GM12878 (cell line): ENCODE data around the gene DCAF17. TPM values are rescaled to one million over a fixed set of nuclear protein-coding genes. Genes with fewer than 3 reads are reported as not detected.

Experiments
- ATAC-seq: fragments of 200-7000 bp; cut with Tn5 transposase; 3 replicates; pipeline ENCODE4 v1.9.1; 2020; ENCODE audit warnings: mild to moderate bottlenecking, moderate library complexity
- BruUV-seq: library from RNA; stranded (reverse); fragments of 400-500 nt; replicated peaks from 2 replicates; lab custom pipeline; 2021; lab: Mats Ljungman, UMichigan
- CTCF ChIA-PET: fragments of 300-600 bp; sonication (Branson Sonifier 250); formaldehyde crosslinking; extraction: SDS; loops from one replicate; lab custom pipeline; 2021; ENCODE audit warnings: inconsistent platforms; lab: Yijun Ruan, JAX
- POLR2A ChIA-PET: fragments of 350-600 bp; formaldehyde crosslinking; extraction: SDS; loops from one replicate; lab custom pipeline; 2021; ENCODE audit warnings: inconsistent platforms; lab: Charles Lee
- RAD21 ChIA-PET: fragments of 300-600 bp; sonication (Branson Sonifier 250); formaldehyde crosslinking; loops from one replicate; lab custom pipeline; 2023; ENCODE audit warnings: antibody characterized with exemption; ENCODE audit not compliant: unreplicated experiment; lab: Charles Lee
- SMC1A ChIA-PET: fragments of 300-600 bp; sonication (Branson Sonifier 250); formaldehyde crosslinking; loops from one replicate; lab custom pipeline; 2023; ENCODE audit not compliant: unreplicated experiment, uncharacterized antibody; lab: Charles Lee
- DNase-seq: peaks from one replicate; pipeline ENCODE4 v3.0.0-alpha.2; 2011; ENCODE audit warnings: low read depth, low spot score
- FAIRE-seq: peaks from 3 replicates; lab custom pipeline; 2011; peaks lifted over from hg19 to GRCh38; lab: Jason Lieb, UNC
- H2AFZ ChIP-seq: 2 replicates; pipeline ENCODE4 v1.6.0; 2011; ENCODE audit warnings: low read depth, low read length, control low read depth; ENCODE audit not compliant: control insufficient read depth
- H3K27ac ChIP-seq: 2 replicates; pipeline ENCODE4 v1.5.1; 2011; ENCODE audit warnings: control low read depth; ENCODE audit not compliant: control insufficient read depth, insufficient read depth
- H3K27me3 ChIP-seq, 2 experiments: replicated peaks in 1 of 2; 2 replicates each; pipeline versions ENCODE4 v1.6.0 to v1.6.1; 2011; ENCODE audit warnings: low read length in 1 of 2; ENCODE audit not compliant: control insufficient read depth in 2 of 2, insufficient read depth in 2 of 2
- H3K36me3 ChIP-seq, 2 experiments: 2 replicates each; pipeline ENCODE4 v1.5.1; 2011; ENCODE audit warnings: low read length in 1 of 2; ENCODE audit not compliant: control insufficient read depth in 2 of 2, insufficient read depth in 2 of 2
- H3K4me1 ChIP-seq: 2 replicates; pipeline ENCODE4 v1.6.1; 2011; ENCODE audit warnings: mild to moderate bottlenecking, low read length, moderate library complexity, mixed read lengths; ENCODE audit not compliant: control insufficient read depth, insufficient read depth
- H3K4me2 ChIP-seq: 2 replicates; pipeline ENCODE4 v1.6.0; 2011; ENCODE audit warnings: control low read depth; ENCODE audit not compliant: control insufficient read depth, insufficient read depth
- H3K4me3 ChIP-seq: fragments of 200-600 bp; sonication (generic); 2 replicates; pipeline ENCODE4 v1.5.1; 2016
- H3K79me2 ChIP-seq: 2 replicates; pipeline ENCODE4 v1.6.0; 2011; ENCODE audit warnings: low read length; ENCODE audit not compliant: control insufficient read depth, insufficient read depth
- H3K9ac ChIP-seq: 2 replicates; pipeline ENCODE4 v1.8.0; 2011; ENCODE audit warnings: low read length, control low read depth, mixed read lengths; ENCODE audit not compliant: control insufficient read depth, insufficient read depth
- H3K9me3 ChIP-seq: replicated peaks from 3 replicates; pipeline ENCODE4 v1.5.1; 2011; ENCODE audit warnings: mild to moderate bottlenecking, low read length; ENCODE audit not compliant: control insufficient read depth, insufficient read depth
- H4K20me1 ChIP-seq: 2 replicates; pipeline ENCODE4 v1.6.0; 2011; ENCODE audit not compliant: control insufficient read depth, insufficient read depth
- DPF2 ChIP-seq: fragments of 450-650 bp; IDR thresholded peaks from 2 replicates; pipeline ENCODE4 v1.6.1; 2017; ENCODE audit warnings: mild to moderate bottlenecking
- ESRRA ChIP-seq: IDR thresholded peaks from 2 replicates; pipeline ENCODE4 v1.6.1; 2012; ENCODE audit warnings: mild to moderate bottlenecking, low read length, improper control_type of control experiment
- MTA2 ChIP-seq: fragments of 450-650 bp; IDR thresholded peaks from 2 replicates; pipeline ENCODE4 v1.6.1; 2016; ENCODE audit warnings: low read depth, mild to moderate bottlenecking, moderate library complexity
- RBBP5 ChIP-seq: fragments of 200-600 bp; sonication (generic); conservative IDR thresholded peaks from 2 replicates; pipeline ENCODE4 v1.6.1; 2016
- RUNX3 ChIP-seq: IDR thresholded peaks from 2 replicates; pipeline ENCODE4 v1.6.1; 2012; ENCODE audit warnings: low read length, inconsistent platforms
- USF2 ChIP-seq: IDR thresholded peaks from 2 replicates; pipeline ENCODE4 v1.6.1; 2011; ENCODE audit warnings: low read depth, low read length, improper control_type of control experiment, borderline replicate concordance
- WGBS: methylation state at CpG from one replicate; pipeline ENCODE4 v1.1.6; 2016; ENCODE audit warnings: low lambda C conversion rate; ENCODE audit not compliant: insufficient replicate concordance, insufficient coverage; ENCODE audit errors: missing lambda C conversion rate; 5-methylcytosine and 5-hydroxymethylcytosine counted together
- in situ Hi-C: fragments of 300-500 bp; cut with MboI; formaldehyde crosslinking; loops from 9 replicates; pipeline ENCODE4 v1.14.3; 2018; ENCODE audit warnings: mixed read lengths
- intact Hi-C: fragments of 100-400 bp; cut with micrococcal nuclease; formaldehyde crosslinking; loops from one replicate; pipeline ENCODE4 v1.14.2; 2022; ENCODE audit not compliant: unreplicated experiment
- polyA plus RNA-seq, 11 experiments: library from polyadenylated mRNA; depleted of rRNA in 4 of 11; unstranded in 6 of 11; stranded (reverse) in 5 of 11; fragments of >200 nt; fragmentation: Nextera tagmentation in 4 of 11; fragmentation: Illumina TruSeq in 1 of 11; extraction: Ambion mirVana in 4 of 11; extraction: Trizol in 1 of 11; gene quantifications; 1 replicate in 1 of 11; 2 replicates in 10 of 11; pipeline versions ENCODE4 v1.2.1 to v1.2.3, GENCODE V29; 2011 to 2016; ENCODE audit warnings: inconsistent platforms in 2 of 11, missing spikeins in 2 of 11, low read depth in 1 of 11
- total RNA-seq, 4 experiments: library from RNA; depleted of rRNA in 3 of 4; stranded (reverse); fragments of >200 nt in 3 of 4; fragmentation: Illumina TruSeq in 1 of 4; extraction: Trizol in 1 of 4; gene quantifications; 2 replicates each; pipeline versions ENCODE4 v1.2.1 to v1.2.3, GENCODE V29; 2013 to 2021
- TF ChIP-seq, protein P1 (sequence below): fragments of 150-350 bp; IDR thresholded peaks from 2 replicates; pipeline ENCODE4 v1.6.1; 2016; ENCODE audit warnings: low read depth, low read length
- TF ChIP-seq, protein P2 (sequence below): fragments of 450-650 bp; IDR thresholded peaks from 2 replicates; pipeline ENCODE4 v1.6.1; 2017; ENCODE audit warnings: mild to moderate bottlenecking, moderate library complexity
- TF ChIP-seq, protein P3 (sequence below): fragments of 450-650 bp; IDR thresholded peaks from 2 replicates; pipeline ENCODE4 v1.6.1; 2017; ENCODE audit warnings: antibody characterized with exemption, mild to moderate bottlenecking, moderate library complexity

The DCAF17 gene
- total and polyA plus RNA-seq, 10 of the 15 experiments (the other 5 are each of a cell fraction or from before 2014, with no cell fraction given): 5.2 to 32.9 (median 23.4) TPM

- TF ChIP-seq, protein P1, sequence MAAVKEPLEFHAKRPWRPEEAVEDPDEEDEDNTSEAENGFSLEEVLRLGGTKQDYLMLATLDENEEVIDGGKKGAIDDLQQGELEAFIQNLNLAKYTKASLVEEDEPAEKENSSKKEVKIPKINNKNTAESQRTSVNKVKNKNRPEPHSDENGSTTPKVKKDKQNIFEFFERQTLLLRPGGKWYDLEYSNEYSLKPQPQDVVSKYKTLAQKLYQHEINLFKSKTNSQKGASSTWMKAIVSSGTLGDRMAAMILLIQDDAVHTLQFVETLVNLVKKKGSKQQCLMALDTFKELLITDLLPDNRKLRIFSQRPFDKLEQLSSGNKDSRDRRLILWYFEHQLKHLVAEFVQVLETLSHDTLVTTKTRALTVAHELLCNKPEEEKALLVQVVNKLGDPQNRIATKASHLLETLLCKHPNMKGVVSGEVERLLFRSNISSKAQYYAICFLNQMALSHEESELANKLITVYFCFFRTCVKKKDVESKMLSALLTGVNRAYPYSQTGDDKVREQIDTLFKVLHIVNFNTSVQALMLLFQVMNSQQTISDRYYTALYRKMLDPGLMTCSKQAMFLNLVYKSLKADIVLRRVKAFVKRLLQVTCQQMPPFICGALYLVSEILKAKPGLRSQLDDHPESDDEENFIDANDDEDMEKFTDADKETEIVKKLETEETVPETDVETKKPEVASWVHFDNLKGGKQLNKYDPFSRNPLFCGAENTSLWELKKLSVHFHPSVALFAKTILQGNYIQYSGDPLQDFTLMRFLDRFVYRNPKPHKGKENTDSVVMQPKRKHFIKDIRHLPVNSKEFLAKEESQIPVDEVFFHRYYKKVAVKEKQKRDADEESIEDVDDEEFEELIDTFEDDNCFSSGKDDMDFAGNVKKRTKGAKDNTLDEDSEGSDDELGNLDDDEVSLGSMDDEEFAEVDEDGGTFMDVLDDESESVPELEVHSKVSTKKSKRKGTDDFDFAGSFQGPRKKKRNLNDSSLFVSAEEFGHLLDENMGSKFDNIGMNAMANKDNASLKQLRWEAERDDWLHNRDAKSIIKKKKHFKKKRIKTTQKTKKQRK: no peak
- peak; percentile 52; the same call in 1 of the 2 replicates for TF ChIP-seq USF2
Measured at GRCh38 chr2:171406044-171406443, 28.0 kb upstream of the DCAF17 start (continued).

DNA sequence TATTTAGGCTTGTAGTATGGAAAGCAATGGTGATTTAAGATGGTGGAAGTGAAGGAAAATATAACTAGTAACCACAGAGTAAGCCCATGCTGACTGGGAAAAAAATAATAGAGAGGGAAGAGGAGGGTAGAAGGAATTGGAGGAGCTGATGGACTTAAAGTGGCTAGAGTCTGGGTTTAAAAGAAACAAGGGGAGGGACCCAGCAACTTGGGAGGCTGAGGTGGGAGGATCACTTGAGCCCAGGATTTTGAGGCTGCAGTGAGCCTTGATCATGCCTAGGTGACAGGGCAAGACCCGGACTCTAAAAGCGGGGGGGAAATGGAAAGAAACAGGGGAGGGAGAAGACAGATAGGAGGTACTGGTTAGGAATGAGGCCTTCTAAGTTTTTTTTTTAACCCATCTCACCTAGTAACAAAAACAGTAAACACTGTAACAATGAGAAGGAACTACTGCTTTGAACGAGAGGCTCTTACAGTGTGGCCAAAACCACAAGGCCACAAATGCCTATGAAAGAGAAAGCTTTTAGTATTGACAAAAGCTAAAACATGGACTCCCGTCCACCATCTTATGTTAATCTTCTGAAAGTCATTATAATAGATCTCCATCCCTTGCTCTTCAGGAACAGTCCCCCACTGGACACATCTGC lies 26.9 kb upstream of the DCAF17 start:
- peak; percentile 65 for FAIRE-seq
- no TSS peak for BruUV-seq
- RAD21 ChIA-PET: interaction anchor here (0.7 to 7.0 kb wide), 10 partner anchors 8 to 83 kb away, joined by 3 to 208 read pairs (median 11); no protein-coding TSS in a partner anchor
- TF ChIP-seq ESRRA (no peak), DPF2 (peak; percentile 11; the same call in 1 of the 2 replicates), RUNX3 (peak; percentile 99), RBBP5 (no peak), MTA2 (0 out of 2 replicates have a peak, but pooled peaks have one; percentile 25)
- TF ChIP-seq, protein P2, sequence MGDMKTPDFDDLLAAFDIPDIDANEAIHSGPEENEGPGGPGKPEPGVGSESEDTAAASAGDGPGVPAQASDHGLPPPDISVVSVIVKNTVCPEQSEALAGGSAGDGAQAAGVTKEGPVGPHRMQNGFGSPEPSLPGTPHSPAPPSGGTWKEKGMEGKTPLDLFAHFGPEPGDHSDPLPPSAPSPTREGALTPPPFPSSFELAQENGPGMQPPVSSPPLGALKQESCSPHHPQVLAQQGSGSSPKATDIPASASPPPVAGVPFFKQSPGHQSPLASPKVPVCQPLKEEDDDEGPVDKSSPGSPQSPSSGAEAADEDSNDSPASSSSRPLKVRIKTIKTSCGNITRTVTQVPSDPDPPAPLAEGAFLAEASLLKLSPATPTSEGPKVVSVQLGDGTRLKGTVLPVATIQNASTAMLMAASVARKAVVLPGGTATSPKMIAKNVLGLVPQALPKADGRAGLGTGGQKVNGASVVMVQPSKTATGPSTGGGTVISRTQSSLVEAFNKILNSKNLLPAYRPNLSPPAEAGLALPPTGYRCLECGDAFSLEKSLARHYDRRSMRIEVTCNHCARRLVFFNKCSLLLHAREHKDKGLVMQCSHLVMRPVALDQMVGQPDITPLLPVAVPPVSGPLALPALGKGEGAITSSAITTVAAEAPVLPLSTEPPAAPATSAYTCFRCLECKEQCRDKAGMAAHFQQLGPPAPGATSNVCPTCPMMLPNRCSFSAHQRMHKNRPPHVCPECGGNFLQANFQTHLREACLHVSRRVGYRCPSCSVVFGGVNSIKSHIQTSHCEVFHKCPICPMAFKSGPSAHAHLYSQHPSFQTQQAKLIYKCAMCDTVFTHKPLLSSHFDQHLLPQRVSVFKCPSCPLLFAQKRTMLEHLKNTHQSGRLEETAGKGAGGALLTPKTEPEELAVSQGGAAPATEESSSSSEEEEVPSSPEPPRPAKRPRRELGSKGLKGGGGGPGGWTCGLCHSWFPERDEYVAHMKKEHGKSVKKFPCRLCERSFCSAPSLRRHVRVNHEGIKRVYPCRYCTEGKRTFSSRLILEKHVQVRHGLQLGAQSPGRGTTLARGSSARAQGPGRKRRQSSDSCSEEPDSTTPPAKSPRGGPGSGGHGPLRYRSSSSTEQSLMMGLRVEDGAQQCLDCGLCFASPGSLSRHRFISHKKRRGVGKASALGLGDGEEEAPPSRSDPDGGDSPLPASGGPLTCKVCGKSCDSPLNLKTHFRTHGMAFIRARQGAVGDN: peak; percentile 93
- TF ChIP-seq, protein P3, sequence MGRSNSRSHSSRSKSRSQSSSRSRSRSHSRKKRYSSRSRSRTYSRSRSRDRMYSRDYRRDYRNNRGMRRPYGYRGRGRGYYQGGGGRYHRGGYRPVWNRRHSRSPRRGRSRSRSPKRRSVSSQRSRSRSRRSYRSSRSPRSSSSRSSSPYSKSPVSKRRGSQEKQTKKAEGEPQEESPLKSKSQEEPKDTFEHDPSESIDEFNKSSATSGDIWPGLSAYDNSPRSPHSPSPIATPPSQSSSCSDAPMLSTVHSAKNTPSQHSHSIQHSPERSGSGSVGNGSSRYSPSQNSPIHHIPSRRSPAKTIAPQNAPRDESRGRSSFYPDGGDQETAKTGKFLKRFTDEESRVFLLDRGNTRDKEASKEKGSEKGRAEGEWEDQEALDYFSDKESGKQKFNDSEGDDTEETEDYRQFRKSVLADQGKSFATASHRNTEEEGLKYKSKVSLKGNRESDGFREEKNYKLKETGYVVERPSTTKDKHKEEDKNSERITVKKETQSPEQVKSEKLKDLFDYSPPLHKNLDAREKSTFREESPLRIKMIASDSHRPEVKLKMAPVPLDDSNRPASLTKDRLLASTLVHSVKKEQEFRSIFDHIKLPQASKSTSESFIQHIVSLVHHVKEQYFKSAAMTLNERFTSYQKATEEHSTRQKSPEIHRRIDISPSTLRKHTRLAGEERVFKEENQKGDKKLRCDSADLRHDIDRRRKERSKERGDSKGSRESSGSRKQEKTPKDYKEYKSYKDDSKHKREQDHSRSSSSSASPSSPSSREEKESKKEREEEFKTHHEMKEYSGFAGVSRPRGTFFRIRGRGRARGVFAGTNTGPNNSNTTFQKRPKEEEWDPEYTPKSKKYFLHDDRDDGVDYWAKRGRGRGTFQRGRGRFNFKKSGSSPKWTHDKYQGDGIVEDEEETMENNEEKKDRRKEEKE: no peak

More for the DNA sequence above, 26.9 kb upstream of the DCAF17 start:
- ChIA-PET CTCF (interaction anchor here (0.5 to 6.3 kb wide), 13 partner anchors 8 to 320 kb away, joined by 3 to 29 read pairs (median 5); no protein-coding TSS in a partner anchor), SMC1A (interaction anchor here (1.0 to 8.3 kb wide), 13 partner anchors 8 to 320 kb away, joined by 3 to 273 read pairs (median 10); no protein-coding TSS in a partner anchor), POLR2A (interaction anchor here (0.6 to 7.0 kb wide), 11 partner anchors 9 to 409 kb away, joined by 3 to 168 read pairs (median 4); no protein-coding TSS in a partner anchor)
- Histone ChIP-seq H3K9ac (peak overlapping the region; percentile 57), H4K20me1 (no peaks in the 10 kb centered on the region), H3K79me2 (peaks cover 81% of the 10 kb centered on the region), H3K4me2 (peak overlapping the region; percentile 86), H3K4me3 (0 out of 2 replicates have a peak overlapping the region, but pooled peaks have one; percentile 14), H2AFZ (peak overlapping the region; percentile 67), H3K36me3 (peaks cover 0 to 3% of the 10 kb centered on the region in 2 experiments; a peak in 3 of 4 replicates), H3K4me1 (peaks cover 64% of the 10 kb centered on the region), H3K27ac (peak overlapping the region; percentile 93), H3K27me3 (no peaks in the 10 kb centered on the region), H3K9me3 (peaks cover 15% of the 10 kb centered on the region)
- ATAC-seq (peak; percentile 75), DNase-seq (peak; percentile 71)
- intact Hi-C loops (loop anchor here (2.0 kb wide), 2 partner anchors 16 to 88 kb away; no protein-coding TSS in a partner anchor), in situ Hi-C loops (no loop called here)
- 45% methylated on average over 4 of the region's 4 CpGs for WGBS
